H1 (cell line): ENCODE data around the gene SPINDOC. TPM values are rescaled to one million over a fixed set of nuclear protein-coding genes. Genes with fewer than 3 reads are reported as not detected.

Experiments used
- CTCF ChIA-PET: fragments of 300-600 bp; sonication (Branson Sonifier 250); formaldehyde crosslinking; loops from one replicate; lab custom pipeline; 2021; ENCODE audit not compliant: partially characterized antibody; lab: Charles Lee
- POLR2A ChIA-PET: fragments of 300-600 bp; sonication (Branson Sonifier 250); formaldehyde crosslinking; loops from one replicate; lab custom pipeline; 2021; ENCODE audit warnings: inconsistent platforms; ENCODE audit not compliant: partially characterized antibody; lab: Charles Lee
- DNase-seq, 2 experiments: peaks; one replicate each; pipeline versions ENCODE4 v3.0.0 to v3.0.0-alpha.2; 2010 to 2022; ENCODE audit warnings: low spot score in 2 of 2, low read depth in 1 of 2, mixed read lengths in 1 of 2
- FAIRE-seq: peaks from 2 replicates; lab custom pipeline; 2011; peaks lifted over from hg19 to GRCh38; lab: Jason Lieb, UNC
- H2AFZ ChIP-seq: 2 replicates; pipeline ENCODE4 v1.8.1; 2012; ENCODE audit warnings: low read length, inconsistent platforms
- H2AK5ac ChIP-seq: 2 replicates; pipeline ENCODE4 v1.6.1; 2013; ENCODE audit warnings: low read depth, low read length
- H2BK120ac ChIP-seq: replicated peaks from 2 replicates; pipeline ENCODE3; 2013; ENCODE audit warnings: low read depth, low read length, inconsistent platforms
- H2BK12ac ChIP-seq: 2 replicates; pipeline ENCODE4 v1.6.1; 2013; ENCODE audit warnings: low read depth, low read length
- H2BK15ac ChIP-seq: 2 replicates; pipeline ENCODE4 v1.6.1; 2013; ENCODE audit warnings: low read length
- H2BK20ac ChIP-seq: 2 replicates; pipeline ENCODE4 v1.6.1; 2013; ENCODE audit warnings: low read length
- H2BK5ac ChIP-seq: 2 replicates; pipeline ENCODE4 v1.6.1; 2013; ENCODE audit warnings: low read depth, low read length
- H3K14ac ChIP-seq: 2 replicates; pipeline ENCODE4 v1.6.1; 2013; ENCODE audit warnings: inconsistent platforms; ENCODE audit not compliant: insufficient read length
- H3K18ac ChIP-seq: 2 replicates; pipeline ENCODE4 v1.6.1; 2013; ENCODE audit warnings: low read length; ENCODE audit errors: extremely low read depth
- H3K23ac ChIP-seq: 2 replicates; pipeline ENCODE4 v1.6.1; 2013; ENCODE audit warnings: inconsistent platforms; ENCODE audit not compliant: insufficient read length
- H3K23me2 ChIP-seq: 2 replicates; pipeline ENCODE4 v1.6.1; 2013; ENCODE audit warnings: low read depth, low read length
- H3K27ac ChIP-seq: 2 replicates; pipeline ENCODE4 v1.6.1; 2011; ENCODE audit warnings: low read depth, low read length, inconsistent platforms
- H3K27me3 ChIP-seq, 4 experiments: replicated peaks in 1 of 4; 1 replicate in 1 of 4; 2 replicates in 3 of 4; pipeline versions ENCODE4 v1.6.1 to v1.8.1; 2011 to 2013; ENCODE audit warnings: low read length in 3 of 4, mild to moderate bottlenecking in 3 of 4, inconsistent platforms in 2 of 4, mixed read lengths in 2 of 4, moderate library complexity in 1 of 4; ENCODE audit not compliant: control insufficient read depth in 3 of 4, insufficient read depth in 3 of 4; ENCODE audit errors: extremely low read depth in 1 of 4
- H3K36me3 ChIP-seq, 4 experiments: 2 replicates each; pipeline versions ENCODE4 v1.6.1 to v1.8.1; 2011 to 2013; ENCODE audit warnings: mild to moderate bottlenecking in 4 of 4, low read length in 3 of 4, moderate library complexity in 2 of 4, control low read depth in 1 of 4, inconsistent platforms in 1 of 4; ENCODE audit not compliant: insufficient read depth in 4 of 4, control insufficient read depth in 2 of 4
- H3K4ac ChIP-seq: replicated peaks from 2 replicates; pipeline ENCODE3; 2013; ENCODE audit warnings: low read length, low read depth, mixed read lengths, inconsistent platforms; ENCODE audit not compliant: insufficient read length
- H3K4me1 ChIP-seq, 4 experiments: replicated peaks in 1 of 4; 1 replicate in 1 of 4; 2 replicates in 3 of 4; pipeline versions ENCODE4 v1.6.1 to v1.8.1; 2011 to 2013; ENCODE audit warnings: low read length in 3 of 4, inconsistent platforms in 2 of 4, mixed read lengths in 1 of 4; ENCODE audit not compliant: insufficient read depth in 4 of 4, control insufficient read depth in 3 of 4
- H3K4me2 ChIP-seq, 2 experiments: 2 replicates each; pipeline versions ENCODE4 v1.6.1 to v1.8.1; 2011 to 2013; ENCODE audit warnings: low read depth in 2 of 2, low read length in 2 of 2, control low read depth in 1 of 2, inconsistent platforms in 1 of 2, mild to moderate bottlenecking in 1 of 2; ENCODE audit not compliant: insufficient read depth in 1 of 2
- H3K4me3 ChIP-seq, 4 experiments: fragments of 200-600, 300-600 bp in 1 of 4; sonication (generic), shearing (Covaris generic), sonication (Bioruptor Twin) in 1 of 4; 2 replicates each; pipeline versions ENCODE4 v1.5.1 to v1.8.1; 2011 to 2016; ENCODE audit warnings: low read length in 4 of 4, low read depth in 3 of 4, control low read depth in 2 of 4, inconsistent platforms in 2 of 4, mild to moderate bottlenecking in 2 of 4, mixed read lengths in 1 of 4, moderate library complexity in 1 of 4; ENCODE audit not compliant: insufficient read depth in 2 of 4; ENCODE audit errors: extremely low read depth in 1 of 4
- H3K56ac ChIP-seq: replicated peaks from 2 replicates; pipeline ENCODE3; 2013; ENCODE audit warnings: low read depth, mild to moderate bottlenecking, mixed read lengths, low read length, inconsistent platforms; ENCODE audit not compliant: insufficient read length
- H3K79me1 ChIP-seq: 2 replicates; pipeline ENCODE4 v1.6.1; 2013; ENCODE audit warnings: low read depth, low read length, control low read depth
- H3K79me2 ChIP-seq, 2 experiments: 2 replicates each; pipeline versions ENCODE4 v1.6.1 to v1.8.1; 2012 to 2013; ENCODE audit warnings: low read length in 2 of 2, mild to moderate bottlenecking in 2 of 2, inconsistent platforms in 1 of 2; ENCODE audit not compliant: insufficient read depth in 2 of 2, control insufficient read depth in 1 of 2
- H3K9ac ChIP-seq, 4 experiments: replicated peaks in 1 of 4; 1 replicate in 1 of 4; 2 replicates in 3 of 4; pipeline versions ENCODE4 v1.6.1 to v1.8.1; 2011 to 2013; ENCODE audit warnings: low read depth in 3 of 4, low read length in 3 of 4, control low read depth in 2 of 4, mild to moderate bottlenecking in 2 of 4, moderate library complexity in 2 of 4, inconsistent platforms in 1 of 4; ENCODE audit errors: extremely low read depth in 1 of 4
- H3K9me3 ChIP-seq, 2 experiments: 2 replicates each; pipeline versions ENCODE4 v1.6.1 to v1.8.1; 2012 to 2013; ENCODE audit warnings: mild to moderate bottlenecking in 2 of 2, moderate library complexity in 2 of 2, control low read depth in 1 of 2, inconsistent platforms in 1 of 2, low read depth in 1 of 2, low read length in 1 of 2, mixed read lengths in 1 of 2; ENCODE audit not compliant: insufficient read depth in 2 of 2
- H4K20me1 ChIP-seq, 2 experiments: replicated peaks in 1 of 2; 2 replicates each; pipeline versions ENCODE3 to v1.8.1; 2011 to 2013; ENCODE audit warnings: inconsistent platforms in 2 of 2, low read length in 2 of 2, mild to moderate bottlenecking in 1 of 2; ENCODE audit not compliant: insufficient read depth in 2 of 2, control insufficient read depth in 1 of 2
- H4K5ac ChIP-seq: 2 replicates; pipeline ENCODE4 v1.6.1; 2013; ENCODE audit warnings: low read length, low read depth, mixed read lengths, inconsistent platforms; ENCODE audit not compliant: insufficient read length
- H4K8ac ChIP-seq: 2 replicates; pipeline ENCODE4 v1.8.0; 2013; ENCODE audit warnings: mild to moderate bottlenecking, moderate library complexity, low read length, inconsistent platforms; ENCODE audit not compliant: insufficient read depth; ENCODE audit errors: extremely low read depth
- H4K91ac ChIP-seq: replicated peaks from 2 replicates; pipeline ENCODE3; 2013; ENCODE audit warnings: low read length, mixed read lengths, inconsistent platforms; ENCODE audit not compliant: insufficient read length
- ATF2 ChIP-seq: IDR thresholded peaks from 2 replicates; pipeline ENCODE4 v1.6.1; 2012; ENCODE audit warnings: low read length, inconsistent platforms
- CTCF ChIP-seq, 3 experiments: IDR thresholded peaks; 1 replicate in 2 of 3; 2 replicates in 1 of 3; pipeline versions ENCODE4 v1.5.1 to v1.6.1; 2011; ENCODE audit warnings: low read length in 3 of 3, mild to moderate bottlenecking in 3 of 3, inconsistent platforms in 2 of 3, low read depth in 1 of 3, moderate library complexity in 1 of 3; ENCODE audit not compliant: insufficient read depth in 1 of 3; ENCODE audit errors: control extremely low read depth in 1 of 3
- SP2 ChIP-seq: IDR thresholded peaks from 2 replicates; pipeline ENCODE4 v1.6.1; 2012; ENCODE audit warnings: mild to moderate bottlenecking, low read length, inconsistent platforms
- WGBS, 2 experiments: shearing (Covaris generic) in 1 of 2; methylation state at CpG; one replicate each; pipeline versions ENCODE4 v1.1.6 to v1.1.7; 2013 to 2015; ENCODE audit warnings: low lambda C conversion rate in 2 of 2, mixed read lengths in 2 of 2, inconsistent platforms in 1 of 2, low coverage in 1 of 2, missing lambda C conversion rate in 1 of 2; ENCODE audit not compliant: insufficient replicate concordance in 2 of 2, insufficient coverage in 1 of 2, insufficient read length in 1 of 2; ENCODE audit errors: extremely low coverage in 1 of 2, missing lambda C conversion rate in 1 of 2; 5-methylcytosine and 5-hydroxymethylcytosine counted together
- polyA plus RNA-seq, 7 experiments: library from polyadenylated mRNA; depleted of rRNA in 3 of 7; stranded (reverse) in 5 of 7; unstranded in 2 of 7; fragments of >200 nt in 5 of 7; fragments of 200-250 nt in 2 of 7; gene quantifications; 1 replicate in 5 of 7; 2 replicates in 1 of 7; 4 replicates in 1 of 7; pipeline versions ENCODE4 v1.2.1 to v1.2.3, GENCODE V29; 2011 to 2013; ENCODE audit warnings: missing spikeins in 2 of 7, mixed read lengths in 2 of 7
- total RNA-seq: library from RNA; stranded (reverse); fragmentation: NEBNext Ultra II Directional; extraction: Animal tissue kit (Norgen Biotek cat#: 25700); gene quantifications from 2 replicates; pipeline ENCODE4 v1.2.1, GENCODE V29; 2021
- TF ChIP-seq, protein P1 (sequence below): IDR thresholded peaks from 2 replicates; pipeline ENCODE4 v1.6.1; 2012; ENCODE audit warnings: inconsistent platforms

The SPINDOC gene
- total and polyA plus RNA-seq, 2 of the 8 experiments (the other 6 are each of a cell fraction or from before 2014, with no cell fraction given): 78.7 to 99.7 TPM

- peaks cover 17 to 53% (median 36%) of the 10 kb centered on the region in 4 experiments for H3K36me3 ChIP-seq
- no peak overlapping the region for H2AK5ac ChIP-seq
- no peak overlapping the region for H3K9ac ChIP-seq
- peaks cover 3% of the 10 kb centered on the region for H3K79me1 ChIP-seq
- no peak overlapping the region for H3K56ac ChIP-seq
- H2BK12ac ChIP-seq: no peak overlapping the region
- H2BK120ac ChIP-seq: no peak overlapping the region
- no peak overlapping the region for H3K14ac ChIP-seq
- ChIA-PET CTCF (interaction anchor here (0.9 to 2.4 kb wide), 5 partner anchors 11 to 175 kb away, joined by 3 to 12 read pairs (median 3); no protein-coding TSS in a partner anchor), POLR2A (interaction anchor here (0.6 to 9.0 kb wide), 9 partner anchors 9 to 91 kb away, joined by 3 to 85 read pairs (median 4); no protein-coding TSS in a partner anchor)
- DNase-seq (no peak), FAIRE-seq (no peak)
- no peaks in the 10 kb centered on the region for H3K23me2 ChIP-seq
- TF ChIP-seq, protein P1, sequence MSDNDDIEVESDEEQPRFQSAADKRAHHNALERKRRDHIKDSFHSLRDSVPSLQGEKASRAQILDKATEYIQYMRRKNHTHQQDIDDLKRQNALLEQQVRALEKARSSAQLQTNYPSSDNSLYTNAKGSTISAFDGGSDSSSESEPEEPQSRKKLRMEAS: no peak
- TF ChIP-seq SP2 (no peak), CTCF (IDR thresholded peaks at IDR 0.05; ENCODE audit: control extremely low read depth in 1 of 3, insufficient read depth in 1 of 3, low read depth in 1 of 3, low read length in 3 of 3) (peak in 1 of 3 experiments; percentile 7; a peak in 1 of 4 replicates), ATF2 (no peak)
- no peak overlapping the region for H3K23ac ChIP-seq
- WGBS, 2 experiments: 96% methylated on average over 16 of the region's 17 CpGs; no CpG with 5 or more reads in 1 of the 2 experiments
- no peaks in the 10 kb centered on the region for H3K79me2 ChIP-seq
- H3K27ac ChIP-seq: no peak overlapping the region
- no peaks in the 10 kb centered on the region for H3K9me3 ChIP-seq
- no peak overlapping the region for H4K91ac ChIP-seq
- no peak overlapping the region for H3K4me3 ChIP-seq
- no peak overlapping the region for H2BK15ac ChIP-seq
- H3K4me1 ChIP-seq: peaks cover 2 to 5% (median 4%) of the 10 kb centered on the region in 4 experiments; a peak in 5 of 7 replicates
- H3K18ac ChIP-seq: no peak overlapping the region
- H2BK5ac ChIP-seq: no peak overlapping the region
- H3K4ac ChIP-seq: no peak overlapping the region
- no peak overlapping the region for H2AFZ ChIP-seq
- H2BK20ac ChIP-seq: no peak overlapping the region
- H3K4me2 ChIP-seq: no peak overlapping the region
- peaks cover 3 to 8% of the 10 kb centered on the region in 2 experiments for H4K20me1 ChIP-seq
- H4K5ac ChIP-seq: no peak overlapping the region
- H4K8ac ChIP-seq: no peak overlapping the region; the same call in 1 of the 2 replicates
- no peaks in the 10 kb centered on the region for H3K27me3 ChIP-seq
These were observed 13.4 kb downstream of the SPINDOC start for GRCh38 chr11:63826471-63827190.
